H1 (cell line): ENCODE data around the gene LRRC27. TPM values are rescaled to one million over a fixed set of nuclear protein-coding genes. Genes with fewer than 3 reads are reported as not detected.

Source experiments
- CTCF ChIA-PET: fragments of 300-600 bp; sonication (Branson Sonifier 250); formaldehyde crosslinking; loops from one replicate; lab custom pipeline; 2021; ENCODE audit not compliant: partially characterized antibody; lab: Charles Lee
- POLR2A ChIA-PET: fragments of 300-600 bp; sonication (Branson Sonifier 250); formaldehyde crosslinking; loops from one replicate; lab custom pipeline; 2021; ENCODE audit warnings: inconsistent platforms; ENCODE audit not compliant: partially characterized antibody; lab: Charles Lee
- DNase-seq, 2 experiments: peaks; one replicate each; pipeline versions ENCODE4 v3.0.0 to v3.0.0-alpha.2; 2010 to 2022; ENCODE audit warnings: low spot score in 2 of 2, low read depth in 1 of 2, mixed read lengths in 1 of 2
- FAIRE-seq: peaks from 2 replicates; lab custom pipeline; 2011; peaks lifted over from hg19 to GRCh38; lab: Jason Lieb, UNC
- H2AFZ ChIP-seq: 2 replicates; pipeline ENCODE4 v1.8.1; 2012; ENCODE audit warnings: low read length, inconsistent platforms
- H2AK5ac ChIP-seq: 2 replicates; pipeline ENCODE4 v1.6.1; 2013; ENCODE audit warnings: low read depth, low read length
- H2BK120ac ChIP-seq: replicated peaks from 2 replicates; pipeline ENCODE3; 2013; ENCODE audit warnings: low read depth, low read length, inconsistent platforms
- H2BK12ac ChIP-seq: 2 replicates; pipeline ENCODE4 v1.6.1; 2013; ENCODE audit warnings: low read depth, low read length
- H2BK15ac ChIP-seq: 2 replicates; pipeline ENCODE4 v1.6.1; 2013; ENCODE audit warnings: low read length
- H2BK20ac ChIP-seq: 2 replicates; pipeline ENCODE4 v1.6.1; 2013; ENCODE audit warnings: low read length
- H2BK5ac ChIP-seq: 2 replicates; pipeline ENCODE4 v1.6.1; 2013; ENCODE audit warnings: low read depth, low read length
- H3K14ac ChIP-seq: 2 replicates; pipeline ENCODE4 v1.6.1; 2013; ENCODE audit warnings: inconsistent platforms; ENCODE audit not compliant: insufficient read length
- H3K18ac ChIP-seq: 2 replicates; pipeline ENCODE4 v1.6.1; 2013; ENCODE audit warnings: low read length; ENCODE audit errors: extremely low read depth
- H3K23ac ChIP-seq: 2 replicates; pipeline ENCODE4 v1.6.1; 2013; ENCODE audit warnings: inconsistent platforms; ENCODE audit not compliant: insufficient read length
- H3K23me2 ChIP-seq: 2 replicates; pipeline ENCODE4 v1.6.1; 2013; ENCODE audit warnings: low read depth, low read length
- H3K27ac ChIP-seq: 2 replicates; pipeline ENCODE4 v1.6.1; 2011; ENCODE audit warnings: low read depth, low read length, inconsistent platforms
- H3K27me3 ChIP-seq, 4 experiments: replicated peaks in 1 of 4; 1 replicate in 1 of 4; 2 replicates in 3 of 4; pipeline versions ENCODE4 v1.6.1 to v1.8.1; 2011 to 2013; ENCODE audit warnings: low read length in 3 of 4, mild to moderate bottlenecking in 3 of 4, inconsistent platforms in 2 of 4, mixed read lengths in 2 of 4, moderate library complexity in 1 of 4; ENCODE audit not compliant: control insufficient read depth in 3 of 4, insufficient read depth in 3 of 4; ENCODE audit errors: extremely low read depth in 1 of 4
- H3K36me3 ChIP-seq, 4 experiments: 2 replicates each; pipeline versions ENCODE4 v1.6.1 to v1.8.1; 2011 to 2013; ENCODE audit warnings: mild to moderate bottlenecking in 4 of 4, low read length in 3 of 4, moderate library complexity in 2 of 4, control low read depth in 1 of 4, inconsistent platforms in 1 of 4; ENCODE audit not compliant: insufficient read depth in 4 of 4, control insufficient read depth in 2 of 4
- H3K4ac ChIP-seq: replicated peaks from 2 replicates; pipeline ENCODE3; 2013; ENCODE audit warnings: low read length, low read depth, mixed read lengths, inconsistent platforms; ENCODE audit not compliant: insufficient read length
- H3K4me1 ChIP-seq, 4 experiments: replicated peaks in 1 of 4; 1 replicate in 1 of 4; 2 replicates in 3 of 4; pipeline versions ENCODE4 v1.6.1 to v1.8.1; 2011 to 2013; ENCODE audit warnings: low read length in 3 of 4, inconsistent platforms in 2 of 4, mixed read lengths in 1 of 4; ENCODE audit not compliant: insufficient read depth in 4 of 4, control insufficient read depth in 3 of 4
- H3K4me2 ChIP-seq, 2 experiments: 2 replicates each; pipeline versions ENCODE4 v1.6.1 to v1.8.1; 2011 to 2013; ENCODE audit warnings: low read depth in 2 of 2, low read length in 2 of 2, control low read depth in 1 of 2, inconsistent platforms in 1 of 2, mild to moderate bottlenecking in 1 of 2; ENCODE audit not compliant: insufficient read depth in 1 of 2
- H3K4me3 ChIP-seq, 4 experiments: fragments of 200-600, 300-600 bp in 1 of 4; sonication (generic), shearing (Covaris generic), sonication (Bioruptor Twin) in 1 of 4; 2 replicates each; pipeline versions ENCODE4 v1.5.1 to v1.8.1; 2011 to 2016; ENCODE audit warnings: low read length in 4 of 4, low read depth in 3 of 4, control low read depth in 2 of 4, inconsistent platforms in 2 of 4, mild to moderate bottlenecking in 2 of 4, mixed read lengths in 1 of 4, moderate library complexity in 1 of 4; ENCODE audit not compliant: insufficient read depth in 2 of 4; ENCODE audit errors: extremely low read depth in 1 of 4
- H3K56ac ChIP-seq: replicated peaks from 2 replicates; pipeline ENCODE3; 2013; ENCODE audit warnings: low read depth, mild to moderate bottlenecking, mixed read lengths, low read length, inconsistent platforms; ENCODE audit not compliant: insufficient read length
- H3K79me1 ChIP-seq: 2 replicates; pipeline ENCODE4 v1.6.1; 2013; ENCODE audit warnings: low read depth, low read length, control low read depth
- H3K79me2 ChIP-seq, 2 experiments: 2 replicates each; pipeline versions ENCODE4 v1.6.1 to v1.8.1; 2012 to 2013; ENCODE audit warnings: low read length in 2 of 2, mild to moderate bottlenecking in 2 of 2, inconsistent platforms in 1 of 2; ENCODE audit not compliant: insufficient read depth in 2 of 2, control insufficient read depth in 1 of 2
- H3K9ac ChIP-seq, 4 experiments: replicated peaks in 1 of 4; 1 replicate in 1 of 4; 2 replicates in 3 of 4; pipeline versions ENCODE4 v1.6.1 to v1.8.1; 2011 to 2013; ENCODE audit warnings: low read depth in 3 of 4, low read length in 3 of 4, control low read depth in 2 of 4, mild to moderate bottlenecking in 2 of 4, moderate library complexity in 2 of 4, inconsistent platforms in 1 of 4; ENCODE audit errors: extremely low read depth in 1 of 4
- H3K9me3 ChIP-seq, 2 experiments: 2 replicates each; pipeline versions ENCODE4 v1.6.1 to v1.8.1; 2012 to 2013; ENCODE audit warnings: mild to moderate bottlenecking in 2 of 2, moderate library complexity in 2 of 2, control low read depth in 1 of 2, inconsistent platforms in 1 of 2, low read depth in 1 of 2, low read length in 1 of 2, mixed read lengths in 1 of 2; ENCODE audit not compliant: insufficient read depth in 2 of 2
- H4K20me1 ChIP-seq, 2 experiments: replicated peaks in 1 of 2; 2 replicates each; pipeline versions ENCODE3 to v1.8.1; 2011 to 2013; ENCODE audit warnings: inconsistent platforms in 2 of 2, low read length in 2 of 2, mild to moderate bottlenecking in 1 of 2; ENCODE audit not compliant: insufficient read depth in 2 of 2, control insufficient read depth in 1 of 2
- H4K5ac ChIP-seq: 2 replicates; pipeline ENCODE4 v1.6.1; 2013; ENCODE audit warnings: low read length, low read depth, mixed read lengths, inconsistent platforms; ENCODE audit not compliant: insufficient read length
- H4K8ac ChIP-seq: 2 replicates; pipeline ENCODE4 v1.8.0; 2013; ENCODE audit warnings: mild to moderate bottlenecking, moderate library complexity, low read length, inconsistent platforms; ENCODE audit not compliant: insufficient read depth; ENCODE audit errors: extremely low read depth
- H4K91ac ChIP-seq: replicated peaks from 2 replicates; pipeline ENCODE3; 2013; ENCODE audit warnings: low read length, mixed read lengths, inconsistent platforms; ENCODE audit not compliant: insufficient read length
- EZH2 ChIP-seq: fragments of 200-600 bp; sonication (generic); IDR thresholded peaks from 2 replicates; pipeline ENCODE4 v1.7.1; 2012; ENCODE audit warnings: low read depth, mild to moderate bottlenecking, moderate library complexity, low read length, inconsistent platforms; ENCODE audit not compliant: severe bottlenecking
- GABPA ChIP-seq: IDR thresholded peaks from 2 replicates; pipeline ENCODE4 v1.6.1; 2011; ENCODE audit warnings: mild to moderate bottlenecking, low read length, moderate library complexity, borderline replicate concordance; ENCODE audit not compliant: insufficient read depth
- RAD21 ChIP-seq, 2 experiments: IDR thresholded peaks in 1 of 2; conservative IDR thresholded peaks in 1 of 2; 2 replicates each; pipeline ENCODE4 v1.6.1; 2011; ENCODE audit warnings: low read depth in 2 of 2, low read length in 2 of 2, improper control_type of control experiment in 1 of 2, inconsistent platforms in 1 of 2, mild to moderate bottlenecking in 1 of 2, moderate library complexity in 1 of 2
- SIRT6 ChIP-seq: IDR thresholded peaks from one replicate; pipeline ENCODE4 v1.7.1; 2012; ENCODE audit warnings: low read length, inconsistent platforms
- ZNF274 ChIP-seq: IDR thresholded peaks from 2 replicates; pipeline ENCODE4 v1.7.0; 2012; ENCODE audit warnings: low read length, borderline replicate concordance; ENCODE audit errors: extremely low read depth
- WGBS, 2 experiments: shearing (Covaris generic) in 1 of 2; methylation state at CpG; one replicate each; pipeline versions ENCODE4 v1.1.6 to v1.1.7; 2013 to 2015; ENCODE audit warnings: low lambda C conversion rate in 2 of 2, mixed read lengths in 2 of 2, inconsistent platforms in 1 of 2, low coverage in 1 of 2, missing lambda C conversion rate in 1 of 2; ENCODE audit not compliant: insufficient replicate concordance in 2 of 2, insufficient coverage in 1 of 2, insufficient read length in 1 of 2; ENCODE audit errors: extremely low coverage in 1 of 2, missing lambda C conversion rate in 1 of 2; 5-methylcytosine and 5-hydroxymethylcytosine counted together
- polyA plus RNA-seq, 7 experiments: library from polyadenylated mRNA; depleted of rRNA in 3 of 7; stranded (reverse) in 5 of 7; unstranded in 2 of 7; fragments of >200 nt in 5 of 7; fragments of 200-250 nt in 2 of 7; gene quantifications; 1 replicate in 5 of 7; 2 replicates in 1 of 7; 4 replicates in 1 of 7; pipeline versions ENCODE4 v1.2.1 to v1.2.3, GENCODE V29; 2011 to 2013; ENCODE audit warnings: missing spikeins in 2 of 7, mixed read lengths in 2 of 7
- total RNA-seq: library from RNA; stranded (reverse); fragmentation: NEBNext Ultra II Directional; extraction: Animal tissue kit (Norgen Biotek cat#: 25700); gene quantifications from 2 replicates; pipeline ENCODE4 v1.2.1, GENCODE V29; 2021

Gene LRRC27
- total and polyA plus RNA-seq, 2 of the 8 experiments (the other 6 are each of a cell fraction or from before 2014, with no cell fraction given) = 1.2 to 3.8 TPM

DNA sequence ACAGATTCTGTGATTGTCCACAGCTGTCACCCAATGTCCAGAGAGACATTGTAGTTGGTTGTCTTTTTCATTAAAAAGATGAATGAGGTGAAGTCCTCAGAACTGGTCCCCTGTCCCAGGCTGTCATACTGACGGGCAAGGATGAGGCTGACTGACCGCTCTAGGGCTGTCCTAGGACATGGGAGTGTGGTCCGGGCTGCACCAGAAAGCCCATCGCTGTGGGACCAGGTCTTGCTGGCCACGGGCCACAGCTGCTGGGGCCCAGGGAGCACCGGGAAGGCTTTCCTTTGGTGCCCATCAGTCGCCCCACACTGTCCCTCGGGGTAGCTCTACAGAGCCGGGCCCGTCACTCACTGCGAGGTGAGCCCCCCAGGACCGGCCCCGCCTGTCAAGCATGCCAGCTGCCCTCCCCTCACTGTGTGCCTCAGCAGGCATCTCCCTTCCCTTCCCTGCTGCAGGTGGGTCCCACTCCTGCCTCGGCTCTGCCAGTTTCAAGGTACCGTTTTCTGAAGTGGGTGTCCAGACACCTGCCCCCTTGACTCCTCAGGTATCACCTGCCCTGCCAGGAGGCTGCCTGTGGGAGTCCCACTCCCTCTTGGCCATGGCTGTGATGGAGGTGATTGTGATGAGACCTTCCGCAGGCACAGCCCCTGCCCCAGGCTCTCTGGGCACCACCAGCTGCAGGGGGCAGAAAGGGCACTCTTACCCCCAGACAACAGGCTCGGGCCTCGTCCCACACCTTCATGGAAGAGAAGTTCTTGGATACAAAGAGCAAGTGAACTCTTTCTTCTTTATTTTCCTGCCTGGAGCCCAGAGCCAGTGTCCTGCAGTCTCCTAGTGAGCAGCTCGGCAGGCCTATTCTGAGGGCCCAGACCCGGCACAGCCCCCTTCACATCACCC is 21.7 kb downstream of the LRRC27 start:
- Histone ChIP-seq H3K4ac (no peak overlapping the region), H3K36me3 (no peaks in the 10 kb centered on the region), H3K23ac (no peak overlapping the region), H3K79me2 (no peaks in the 10 kb centered on the region), H3K79me1 (no peaks in the 10 kb centered on the region), H3K9ac (no peak overlapping the region), H3K23me2 (no peaks in the 10 kb centered on the region), H4K5ac (no peak overlapping the region), H3K27ac (no peak overlapping the region), H2AFZ (no peak overlapping the region), H2BK120ac (no peak overlapping the region), H4K91ac (no peak overlapping the region), H3K56ac (no peak overlapping the region), H2BK15ac (no peak overlapping the region), H3K4me3 (no peak overlapping the region), H2BK20ac (no peak overlapping the region), H3K9me3 (no peaks in the 10 kb centered on the region; a peak in 1 of 4 replicates), H2AK5ac (peak overlapping the region; percentile 24; the same call in 1 of the 2 replicates), H2BK5ac (no peak overlapping the region), H3K4me2 (no peak overlapping the region), H4K8ac (no peak overlapping the region; the same call in 1 of the 2 replicates), H3K14ac (no peak overlapping the region), H2BK12ac (no peak overlapping the region), H3K18ac (no peak overlapping the region), H4K20me1 (no peaks in the 10 kb centered on the region), H3K4me1 (0 out of 7 replicates have a peak, but pooled peaks cover 0 to 3% (median 0%) of the 10 kb centered on the region in 4 experiments), H3K27me3 (peaks cover 0 to 2% (median 1%) of the 10 kb centered on the region in 4 experiments; a peak in 1 of 7 replicates)
- POLR2A ChIA-PET = no interaction called here
- 89% methylated on average over 15 of the region's 20 CpGs; no CpG with 5 or more reads in 1 of the 2 experiments for WGBS, 2 experiments
- FAIRE-seq (no peak), DNase-seq (no peak)
- CTCF ChIA-PET = interaction anchor here (0.7 to 3.5 kb wide), 27 partner anchors 8 to 282 kb away, joined by 3 to 18 read pairs (median 4); no protein-coding TSS in a partner anchor
- TF ChIP-seq SIRT6 (no peak), EZH2 (no peak), GABPA (no peak), RAD21 (IDR thresholded peaks at IDR 0.05 in 1 of 2, conservative IDR thresholded peaks at IDR 0.05 in 1 of 2; ENCODE audit: low read depth in 2 of 2, low read length in 2 of 2) (no peak), ZNF274 (no peak)
